Adipocyte (in vitro differentiated cells): Measurements from ENCODE around the gene ATRN.
"Not testable (repeated sequence)": the region's sequence is repeated elsewhere in the genome, so short reads cannot be mapped to it uniquely, and the experiment has no call there.

Experiments
- DNase-seq: peaks from one replicate; pipeline ENCODE4 v3.0.0-alpha.2; 2015; ENCODE audit warnings: low read depth
- H3K27me3 ChIP-seq: replicated peaks from 2 replicates; pipeline ENCODE4 v1.7.0; 2013; ENCODE audit warnings: mild to moderate bottlenecking, low read length, moderate library complexity; ENCODE audit not compliant: control insufficient read depth, insufficient read depth
- H3K36me3 ChIP-seq: 2 replicates; pipeline ENCODE4 v1.7.0; 2013; ENCODE audit warnings: low read length, mild to moderate bottlenecking, moderate library complexity; ENCODE audit not compliant: control insufficient read depth, insufficient read depth, severe bottlenecking
- H3K4me1 ChIP-seq: 2 replicates; pipeline ENCODE4 v1.7.0; 2013; ENCODE audit warnings: mild to moderate bottlenecking, low read length, moderate library complexity; ENCODE audit not compliant: control insufficient read depth, insufficient read depth
- H3K4me3 ChIP-seq: 2 replicates; pipeline ENCODE4 v1.7.0; 2013; ENCODE audit warnings: mild to moderate bottlenecking, low read length, moderate library complexity
- H3K9ac ChIP-seq: 2 replicates; pipeline ENCODE4 v1.7.0; 2013; ENCODE audit warnings: mild to moderate bottlenecking, low read length, moderate library complexity
- H3K9me3 ChIP-seq: 2 replicates; pipeline ENCODE4 v1.7.0; 2013; ENCODE audit warnings: mild to moderate bottlenecking, low read length, moderate library complexity; ENCODE audit not compliant: control insufficient read depth

The ATRN gene

GRCh38 chr20:3612795-3613572, 142.2 kb downstream of the ATRN start:
- peaks cover 15% of the 10 kb centered on the region for H3K36me3 ChIP-seq
- peaks cover 2% of the 10 kb centered on the region for H3K9me3 ChIP-seq
- H3K4me3 ChIP-seq = no peak overlapping the region
- no peak overlapping the region for H3K9ac ChIP-seq
- DNase-seq = no peak
- no peaks in the 10 kb centered on the region for H3K27me3 ChIP-seq
- H3K4me1 ChIP-seq = no peaks in the 10 kb centered on the region

- no peaks in the 10 kb centered on the region for H3K9me3 ChIP-seq
- no peak overlapping the region for H3K9ac ChIP-seq
- H3K4me3 ChIP-seq = no peak overlapping the region
- no peaks in the 10 kb centered on the region for H3K4me1 ChIP-seq
- peak; percentile 78 for DNase-seq
- no peaks in the 10 kb centered on the region for H3K27me3 ChIP-seq
- peaks cover 12% of the 10 kb centered on the region for H3K36me3 ChIP-seq
These were observed 143.1 kb downstream of the ATRN start for GRCh38 chr20:3613821-3614440.

- no peak for DNase-seq
- no peak overlapping the region for H3K4me3 ChIP-seq
- H3K9me3 ChIP-seq = no peaks in the 10 kb centered on the region
- no peaks in the 10 kb centered on the region for H3K27me3 ChIP-seq
- H3K36me3 ChIP-seq = peaks cover 12% of the 10 kb centered on the region
- H3K9ac ChIP-seq = no peak overlapping the region
- H3K4me1 ChIP-seq = no peaks in the 10 kb centered on the region
These were observed 143.6 kb downstream of the ATRN start for GRCh38 chr20:3614466-3614865.

- H3K9me3 ChIP-seq, H3K27me3 ChIP-seq, DNase-seq, H3K4me1 ChIP-seq, H3K9ac ChIP-seq, H3K4me3 ChIP-seq: not testable (repeated sequence)
- peaks cover 12% of the 10 kb centered on the region for H3K36me3 ChIP-seq
These were observed 144.5 kb downstream of the ATRN start for GRCh38 chr20:3615171-3615840.

GRCh38 chr20:3616250-3616649, 145.4 kb downstream of the ATRN start:
- H3K9me3 ChIP-seq = no peaks in the 10 kb centered on the region
- no peak overlapping the region for H3K4me3 ChIP-seq
- no peak for DNase-seq
- no peak overlapping the region for H3K9ac ChIP-seq
- H3K4me1 ChIP-seq = no peaks in the 10 kb centered on the region
- H3K27me3 ChIP-seq = no peaks in the 10 kb centered on the region
- H3K36me3 ChIP-seq = peaks cover 12% of the 10 kb centered on the region

- DNase-seq = no peak
- H3K36me3 ChIP-seq = peaks cover 18% of the 10 kb centered on the region
- H3K4me3 ChIP-seq = no peak overlapping the region
- no peaks in the 10 kb centered on the region for H3K4me1 ChIP-seq
- H3K9me3 ChIP-seq = no peaks in the 10 kb centered on the region
- no peak overlapping the region for H3K9ac ChIP-seq
- no peaks in the 10 kb centered on the region for H3K27me3 ChIP-seq
These were observed 150.3 kb downstream of the ATRN start for GRCh38 chr20:3621111-3621510.

GRCh38 chr20:3622406-3622805, 151.6 kb downstream of the ATRN start:
- no peak for DNase-seq
- Histone ChIP-seq H3K36me3 (peaks cover 17% of the 10 kb centered on the region), H3K9ac (no peak overlapping the region), H3K4me1 (no peaks in the 10 kb centered on the region), H3K27me3 (no peaks in the 10 kb centered on the region), H3K9me3 (no peaks in the 10 kb centered on the region), H3K4me3 (no peak overlapping the region)

GRCh38 chr20:3627476-3627875, 156.7 kb downstream of the ATRN start:
- Histone ChIP-seq H3K4me1 (no peaks in the 10 kb centered on the region), H3K36me3 (peaks cover 26% of the 10 kb centered on the region), H3K9ac (no peak overlapping the region), H3K4me3 (no peak overlapping the region), H3K27me3 (no peaks in the 10 kb centered on the region), H3K9me3 (no peaks in the 10 kb centered on the region)
- DNase-seq = no peak

- H3K9me3 ChIP-seq = no peaks in the 10 kb centered on the region
- no peak overlapping the region for H3K9ac ChIP-seq
- peaks cover 23% of the 10 kb centered on the region for H3K36me3 ChIP-seq
- H3K4me1 ChIP-seq = no peaks in the 10 kb centered on the region
- no peak overlapping the region for H3K4me3 ChIP-seq
- H3K27me3 ChIP-seq = no peaks in the 10 kb centered on the region
- DNase-seq = no peak
These were observed 157.9 kb downstream of the ATRN start for GRCh38 chr20:3628502-3629314.

- Histone ChIP-seq H3K4me1 (no peaks in the 10 kb centered on the region), H3K4me3 (no peak overlapping the region), H3K27me3 (no peaks in the 10 kb centered on the region), H3K9me3 (no peaks in the 10 kb centered on the region), H3K36me3 (peaks cover 23% of the 10 kb centered on the region), H3K9ac (no peak overlapping the region)
- DNase-seq = no peak
These were observed 159.1 kb downstream of the ATRN start for GRCh38 chr20:3629893-3630292.

GRCh38 chr20:3630429-3630828, 159.6 kb downstream of the ATRN start:
- no peaks in the 10 kb centered on the region for H3K27me3 ChIP-seq
- H3K4me1 ChIP-seq = no peaks in the 10 kb centered on the region
- no peak for DNase-seq
- no peaks in the 10 kb centered on the region for H3K9me3 ChIP-seq
- H3K9ac ChIP-seq = no peak overlapping the region
- H3K36me3 ChIP-seq = peaks cover 19% of the 10 kb centered on the region
- H3K4me3 ChIP-seq = no peak overlapping the region
